IMR-90 (cell line): ENCODE results near the gene FARP1. TPM values are rescaled to one million over a fixed set of nuclear protein-coding genes. Genes with fewer than 3 reads are reported as not detected.

ENCODE experiments used
- ATAC-seq: fragments of 200-7000 bp; cut with Tn5 transposase; 2 replicates; pipeline ENCODE4 v1.9.1; 2020; ENCODE audit warnings: low read depth, mild to moderate bottlenecking, moderate library complexity
- BruUV-seq: library from RNA; stranded (reverse); fragments of 400-500 nt; replicated peaks from 2 replicates; lab custom pipeline; 2021; lab: Mats Ljungman, UMichigan
- CTCF ChIA-PET: fragments of 300-600 bp; formaldehyde crosslinking; extraction: SDS; loops from one replicate; lab custom pipeline; 2021; ENCODE audit warnings: antibody characterized with exemption; lab: Yijun Ruan, JAX
- POLR2A ChIA-PET: fragments of 300-600 bp; sonication (Branson Sonifier 250); formaldehyde crosslinking; loops from one replicate; lab custom pipeline; 2022; ENCODE audit warnings: antibody characterized with exemption; ENCODE audit not compliant: unreplicated experiment; lab: Charles Lee
- DNase-seq: peaks from one replicate; pipeline ENCODE4 v3.0.0; 2013
- H2AFZ ChIP-seq: replicated peaks from 2 replicates; pipeline ENCODE3; 2013; ENCODE audit warnings: low read length, mild to moderate bottlenecking; ENCODE audit not compliant: poor library complexity
- H2AK5ac ChIP-seq: 2 replicates; pipeline ENCODE4 v1.6.1; 2013; ENCODE audit warnings: low read depth, low read length, inconsistent platforms
- H2AK9ac ChIP-seq: replicated peaks from 2 replicates; pipeline ENCODE3; 2013; ENCODE audit warnings: mild to moderate bottlenecking, low read depth, low read length, moderate library complexity; ENCODE audit not compliant: poor library complexity
- H2BK120ac ChIP-seq: 2 replicates; pipeline ENCODE4 v1.6.1; 2013; ENCODE audit warnings: low read depth, low read length, inconsistent platforms
- H2BK15ac ChIP-seq: 3 replicates; pipeline ENCODE4 v1.6.1; 2013; ENCODE audit warnings: low read depth, low read length, inconsistent platforms
- H2BK20ac ChIP-seq: 2 replicates; pipeline ENCODE4 v1.6.1; 2013; ENCODE audit warnings: low read depth, mild to moderate bottlenecking, inconsistent platforms, low read length, moderate library complexity
- H2BK5ac ChIP-seq: 2 replicates; pipeline ENCODE4 v1.6.1; 2013; ENCODE audit warnings: mild to moderate bottlenecking, low read depth, low read length, inconsistent platforms; ENCODE audit not compliant: poor library complexity, severe bottlenecking
- H3K14ac ChIP-seq: replicated peaks from 2 replicates; pipeline ENCODE4 v1.6.1; 2013; ENCODE audit warnings: low read depth, low read length, inconsistent platforms
- H3K18ac ChIP-seq: 2 replicates; pipeline ENCODE4 v1.6.1; 2013; ENCODE audit warnings: low read depth, low read length, control low read depth
- H3K23ac ChIP-seq: 2 replicates; pipeline ENCODE4 v1.6.1; 2013; ENCODE audit warnings: low read depth, low read length, inconsistent platforms
- H3K27ac ChIP-seq: 2 replicates; pipeline ENCODE4 v1.5.1; 2013; ENCODE audit warnings: mild to moderate bottlenecking, control low read depth, low read length; ENCODE audit not compliant: insufficient read depth
- H3K27me3 ChIP-seq: 2 replicates; pipeline ENCODE4 v1.6.1; 2013; ENCODE audit warnings: low read length; ENCODE audit not compliant: control insufficient read depth, insufficient read depth
- H3K36me3 ChIP-seq: 2 replicates; pipeline ENCODE4 v1.6.1; 2013; ENCODE audit warnings: low read length, mixed read lengths; ENCODE audit not compliant: control insufficient read depth, insufficient read depth
- H3K4ac ChIP-seq: 2 replicates; pipeline ENCODE4 v1.6.1; 2013; ENCODE audit warnings: low read depth, low read length, inconsistent platforms
- H3K4me1 ChIP-seq: 2 replicates; pipeline ENCODE4 v1.6.1; 2013; ENCODE audit warnings: low read length, mixed read lengths; ENCODE audit not compliant: control insufficient read depth, insufficient read depth
- H3K4me2 ChIP-seq: 2 replicates; pipeline ENCODE4 v1.6.1; 2013; ENCODE audit warnings: low read depth, mild to moderate bottlenecking, control low read depth, low read length, moderate library complexity
- H3K4me3 ChIP-seq: 2 replicates; pipeline ENCODE4 v1.5.1; 2013; ENCODE audit warnings: low read depth, mild to moderate bottlenecking, control low read depth, low read length, moderate library complexity; ENCODE audit not compliant: insufficient read depth
- H3K56ac ChIP-seq: 2 replicates; pipeline ENCODE4 v1.6.1; 2013; ENCODE audit warnings: low read length, inconsistent platforms; ENCODE audit not compliant: insufficient read depth; ENCODE audit errors: extremely low read depth
- H3K79me1 ChIP-seq, 2 experiments: 2 replicates each; pipeline ENCODE4 v1.6.1; 2013; ENCODE audit warnings: low read length in 2 of 2, inconsistent platforms in 1 of 2, low read depth in 1 of 2
- H3K9ac ChIP-seq: 2 replicates; pipeline ENCODE4 v1.6.1; 2013; ENCODE audit warnings: low read depth, low read length, control low read depth
- H3K9me1 ChIP-seq: 2 replicates; pipeline ENCODE4 v1.6.1; 2013; ENCODE audit warnings: low read length, inconsistent platforms; ENCODE audit not compliant: insufficient read depth
- H3K9me3 ChIP-seq: 2 replicates; pipeline ENCODE4 v1.6.1; 2013; ENCODE audit warnings: low read length; ENCODE audit not compliant: control insufficient read depth, insufficient read depth
- H4K20me1 ChIP-seq: 2 replicates; pipeline ENCODE4 v1.6.1; 2013; ENCODE audit warnings: low read length, inconsistent platforms; ENCODE audit not compliant: insufficient read depth
- H4K5ac ChIP-seq: 2 replicates; pipeline ENCODE4 v1.6.1; 2013; ENCODE audit warnings: mild to moderate bottlenecking, low read depth, low read length, control low read depth
- H4K8ac ChIP-seq, 2 experiments: 2 replicates each; pipeline ENCODE4 v1.6.1; 2013; ENCODE audit warnings: low read depth in 2 of 2, low read length in 2 of 2, control low read depth in 1 of 2, inconsistent platforms in 1 of 2
- H4K91ac ChIP-seq: 2 replicates; pipeline ENCODE4 v1.6.1; 2013; ENCODE audit warnings: low read depth, low read length, inconsistent platforms; ENCODE audit not compliant: insufficient read depth
- BHLHE40 ChIP-seq: fragments of 150-350 bp; IDR thresholded peaks from 2 replicates; pipeline ENCODE4 v1.6.1; 2016; ENCODE audit warnings: mild to moderate bottlenecking, low read depth, low read length
- CEBPB ChIP-seq: IDR thresholded peaks from 2 replicates; pipeline ENCODE4 v1.6.1; 2012; ENCODE audit warnings: low read depth, low read length, improper control_type of control experiment
- CHD1 ChIP-seq: IDR thresholded peaks from 2 replicates; pipeline ENCODE4 v1.6.1; 2012; ENCODE audit warnings: low read depth, low read length, improper control_type of control experiment
- CTCF ChIP-seq: conservative IDR thresholded peaks from 2 replicates; pipeline ENCODE4 v1.5.1; 2012; ENCODE audit warnings: mild to moderate bottlenecking, low read depth, low read length, improper control_type of control experiment
- ELK1 ChIP-seq: fragments of 150-350 bp; IDR thresholded peaks from 2 replicates; pipeline ENCODE4 v1.6.1; 2016; ENCODE audit warnings: low read depth, mild to moderate bottlenecking, low read length, moderate library complexity, borderline replicate concordance
- MAZ ChIP-seq: IDR thresholded peaks from 2 replicates; pipeline ENCODE4 v1.6.1; 2012; ENCODE audit warnings: low read depth, mild to moderate bottlenecking, low read length, improper control_type of control experiment, moderate library complexity, borderline replicate concordance
- MXI1 ChIP-seq: IDR thresholded peaks from 2 replicates; pipeline ENCODE4 v1.6.1; 2012; ENCODE audit warnings: low read depth, mild to moderate bottlenecking, low read length, moderate library complexity, borderline replicate concordance
- NFE2L2 ChIP-seq: fragments of 150-350 bp; IDR thresholded peaks from 2 replicates; pipeline ENCODE4 v1.6.1; 2016; ENCODE audit warnings: low read depth, mild to moderate bottlenecking, low read length
- POLR2A ChIP-seq: IDR thresholded peaks from 2 replicates; pipeline ENCODE4 v1.6.1; 2012; ENCODE audit warnings: mild to moderate bottlenecking, low read depth, low read length
- RAD21 ChIP-seq: IDR thresholded peaks from 2 replicates; pipeline ENCODE4 v1.6.1; 2012; ENCODE audit warnings: low read length, improper control_type of control experiment
- RCOR1 ChIP-seq: IDR thresholded peaks from 2 replicates; pipeline ENCODE4 v1.6.1; 2012; ENCODE audit warnings: mild to moderate bottlenecking, low read length, improper control_type of control experiment; ENCODE audit not compliant: insufficient replicate concordance
- RFX5 ChIP-seq: IDR thresholded peaks from 2 replicates; pipeline ENCODE4 v1.8.0; 2012; ENCODE audit warnings: low read depth, mild to moderate bottlenecking, low read length, moderate library complexity
- WGBS, 2 experiments: methylation state at CpG; one replicate each; pipeline versions ENCODE4 v1.1.5 to v1.1.7; 2013; ENCODE audit warnings: missing lambda C conversion rate in 2 of 2; ENCODE audit not compliant: insufficient read length in 1 of 2; ENCODE audit errors: extremely low coverage in 2 of 2; 5-methylcytosine and 5-hydroxymethylcytosine counted together
- dilution Hi-C: fragments of 300-500 bp; cut with HindIII; formaldehyde crosslinking; loops from one replicate; pipeline ENCODE4 v1.14.3; 2018; ENCODE audit warnings: low sequenced_read_pairs; ENCODE audit not compliant: unreplicated experiment
- in situ Hi-C: fragments of 300-500 bp; cut with MboI; formaldehyde crosslinking; loops from 3 replicates; pipeline ENCODE4 v1.14.3; 2019; ENCODE audit warnings: low sequenced_read_pairs, inconsistent platforms, mixed read lengths
- intact Hi-C: fragments of 100-400 bp; cut with micrococcal nuclease; formaldehyde crosslinking; loops from 2 replicates; pipeline ENCODE4 v1.10.0; 2022
- polyA plus RNA-seq, 3 experiments: library from polyadenylated mRNA; depleted of rRNA; stranded (reverse); fragments of >200 nt; gene quantifications; 2 replicates each; pipeline ENCODE4 v1.2.3, GENCODE V29; 2012; ENCODE audit warnings: low replicate concordance in 1 of 3
- total RNA-seq: library from RNA; depleted of rRNA; stranded (reverse); fragments of >200 nt; gene quantifications from 2 replicates; pipeline ENCODE4 v1.2.3, GENCODE V29; 2012
- TF ChIP-seq, protein P1 (sequence below): fragments of 150-350 bp; IDR thresholded peaks from 2 replicates; pipeline ENCODE4 v1.6.1; 2017; ENCODE audit warnings: mild to moderate bottlenecking, antibody characterized with exemption, low read length, low read depth

The FARP1 gene
- total and polyA plus RNA-seq, 2 of the 4 experiments (the other 2 are of a cell fraction): 39.6 to 57.0 TPM

GRCh38 chr13:98173431-98174152, 30.7 kb downstream of the FARP1 start:
- H2BK20ac ChIP-seq: peak overlapping the region; percentile 90
- peak overlapping the region; percentile 69 for H3K14ac ChIP-seq
- peak overlapping the region; percentile 91 for H2BK5ac ChIP-seq
- peak overlapping the region; percentile 93 for H2BK120ac ChIP-seq
- H3K27me3 ChIP-seq: no peaks in the 10 kb centered on the region
- H3K4ac ChIP-seq: peak overlapping the region; percentile 91
- dilution Hi-C loops (no loop called here), in situ Hi-C loops (loop anchor here (5.0 kb wide), 1 partner anchor 44 kb away; no protein-coding TSS in a partner anchor), intact Hi-C loops (loop anchor here (1.0 to 2.0 kb wide), 4 partner anchors 11 to 41 kb away; no protein-coding TSS in a partner anchor)
- peaks cover 17% of the 10 kb centered on the region; the same call in 1 of the 2 replicates for H4K20me1 ChIP-seq
- peak overlapping the region; percentile 87 for H3K27ac ChIP-seq
- 0% methylated on average over 1 of the region's 9 CpGs; no CpG with 5 or more reads in 1 of the 2 experiments for WGBS, 2 experiments
- H3K4me1 ChIP-seq: peaks cover 37% of the 10 kb centered on the region
- no peaks in the 10 kb centered on the region for H3K9me3 ChIP-seq
- peak overlapping the region; percentile 55 for H2AK9ac ChIP-seq
- POLR2A ChIA-PET: interaction anchor here (0.6 to 1.0 kb wide), 2 partner anchors 12 to 120 kb away, joined by 3 to 4 read pairs; no protein-coding TSS in a partner anchor
- CTCF ChIA-PET: interaction anchor here (1.0 kb wide), 1 partner anchor 42 kb away, joined by 5 read pairs; no protein-coding TSS in a partner anchor
- peak overlapping the region; percentile 97 for H3K56ac ChIP-seq
- H3K9ac ChIP-seq: peak overlapping the region; percentile 36
- peaks cover 30 to 79% of the 10 kb centered on the region in 2 experiments for H3K79me1 ChIP-seq
- ATAC-seq: peak; percentile 76
- peaks cover 16% of the 10 kb centered on the region for H3K9me1 ChIP-seq
- DNase-seq: peak; percentile 99
- peak overlapping the region; percentile 65 for H3K18ac ChIP-seq
- peak overlapping the region; percentile 90 for H3K23ac ChIP-seq
- H2AK5ac ChIP-seq: peak overlapping the region; percentile 77
- H4K5ac ChIP-seq: peak overlapping the region; percentile 50
- H2AFZ ChIP-seq: peak overlapping the region; percentile 67
- H3K4me3 ChIP-seq: no peak overlapping the region
- H2BK15ac ChIP-seq: peak overlapping the region; percentile 76; the same call in 2 of the 3 replicates
- H3K36me3 ChIP-seq: peaks cover 15% of the 10 kb centered on the region
- H3K4me2 ChIP-seq: peak overlapping the region; percentile 71
- H4K8ac ChIP-seq: peak overlapping the region; percentile 26 to 87
- H4K91ac ChIP-seq: peak overlapping the region; percentile 98
- no TSS peak for BruUV-seq
- no peak for TF ChIP-seq ELK1
- no peak for TF ChIP-seq MXI1
- TF ChIP-seq RAD21: 0 out of 2 replicates have a peak, but pooled peaks have one; percentile 10
- peak; percentile 90 for TF ChIP-seq RCOR1
- peak; percentile 44; the same call in 1 of the 2 replicates for TF ChIP-seq MAZ
- peak; percentile 27; the same call in 1 of the 2 replicates for TF ChIP-seq NFE2L2
- 0 out of 2 replicates have a peak, but pooled peaks have one; percentile 28 for TF ChIP-seq POLR2A
- no peak; the same call in 1 of the 2 replicates for TF ChIP-seq CHD1
- TF ChIP-seq CTCF: no peak
- TF ChIP-seq CEBPB: peak; percentile 99
- TF ChIP-seq RFX5: 0 out of 2 replicates have a peak, but pooled peaks have one; percentile 2
- TF ChIP-seq BHLHE40: peak; percentile 83
- TF ChIP-seq, protein P1, sequence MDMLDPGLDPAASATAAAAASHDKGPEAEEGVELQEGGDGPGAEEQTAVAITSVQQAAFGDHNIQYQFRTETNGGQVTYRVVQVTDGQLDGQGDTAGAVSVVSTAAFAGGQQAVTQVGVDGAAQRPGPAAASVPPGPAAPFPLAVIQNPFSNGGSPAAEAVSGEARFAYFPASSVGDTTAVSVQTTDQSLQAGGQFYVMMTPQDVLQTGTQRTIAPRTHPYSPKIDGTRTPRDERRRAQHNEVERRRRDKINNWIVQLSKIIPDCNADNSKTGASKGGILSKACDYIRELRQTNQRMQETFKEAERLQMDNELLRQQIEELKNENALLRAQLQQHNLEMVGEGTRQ: no peak
